GF-D8 (cell line): ENCODE measurements around the gene PRR13.
"Not testable (repeated sequence)": the region's sequence is repeated elsewhere in the genome, so short reads cannot be mapped to it uniquely, and the experiment has no call there.

Experiments used
- DNase-seq: peaks from one replicate; lab custom pipeline; 2025; lab: John Stamatoyannopoulos, UW

Gene PRR13

DNA sequence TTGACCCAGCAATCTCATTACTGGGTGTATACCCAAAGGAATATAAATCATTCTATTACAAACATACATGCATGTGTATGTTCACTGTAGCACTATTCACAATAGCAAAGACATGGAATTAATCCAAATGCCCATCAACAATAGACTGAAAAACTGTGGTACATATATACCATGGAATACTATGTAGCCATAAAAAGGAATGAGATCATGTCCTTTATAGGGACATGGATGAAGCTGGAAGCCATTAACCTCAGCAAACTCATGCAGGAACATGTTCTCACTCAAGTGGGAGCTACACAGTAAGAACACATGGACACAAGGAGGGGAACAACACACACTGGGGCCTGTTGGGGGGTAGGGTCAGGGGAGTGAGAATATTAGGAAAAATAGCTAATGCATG is 2.0 kb upstream of the PRR13 start:
- not testable (repeated sequence) for DNase-seq

DNA sequence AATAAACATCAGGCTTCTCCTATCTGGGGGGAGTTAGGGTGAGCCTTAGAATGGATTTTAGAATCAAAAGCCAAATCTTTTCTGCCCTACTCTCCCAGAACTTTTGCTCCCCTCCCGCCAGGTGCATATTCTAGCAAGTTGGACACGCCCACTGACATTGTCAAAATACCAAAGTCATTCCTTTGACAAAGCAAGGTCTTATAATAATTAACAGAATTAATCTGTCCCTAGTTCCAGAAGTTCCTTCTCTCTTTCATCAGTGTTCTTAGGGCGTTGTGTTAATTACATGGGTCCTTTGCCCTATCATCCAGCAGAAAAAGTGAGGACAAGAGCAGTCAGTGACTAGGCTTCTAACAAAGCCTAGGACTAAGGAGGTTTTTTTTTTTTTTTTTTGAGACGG is 2.4 kb downstream of the PRR13 start:
- no peak for DNase-seq

DNA sequence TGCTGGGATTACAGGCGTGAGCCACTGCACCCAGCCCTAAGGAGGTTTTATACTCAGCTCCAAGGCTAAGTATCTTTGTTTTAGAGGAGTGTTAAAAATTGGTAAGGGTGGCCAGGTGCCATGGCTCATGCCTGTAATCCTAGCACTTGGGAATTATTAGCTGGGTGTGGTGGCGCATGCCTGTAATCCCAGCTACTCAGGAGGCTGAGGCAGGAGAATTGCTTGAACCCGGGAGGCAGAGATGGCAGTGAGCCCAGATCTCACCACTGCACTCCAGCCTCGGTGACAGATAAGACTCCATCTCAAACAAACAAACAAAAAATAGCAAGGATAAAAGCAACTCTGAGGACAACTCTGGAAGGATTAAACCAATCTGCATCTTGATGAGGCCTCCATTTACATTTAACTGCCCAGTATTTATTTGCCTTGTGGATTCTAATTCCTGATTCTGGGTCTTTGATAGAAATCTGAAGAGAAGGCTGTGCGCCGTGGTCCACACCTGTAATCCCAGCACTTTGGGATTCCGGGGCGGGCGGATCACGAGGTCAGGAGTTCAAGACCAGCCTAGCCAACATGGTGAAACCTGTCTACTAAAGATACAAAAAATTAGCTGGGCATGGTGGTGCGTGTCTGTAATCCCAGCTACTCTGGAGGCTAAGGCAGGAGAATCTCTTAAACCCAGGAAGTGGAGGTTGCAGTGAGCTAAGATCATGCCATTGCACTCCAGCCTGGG is 3.2 kb downstream of the PRR13 start:
- not testable (repeated sequence) for DNase-seq

DNA sequence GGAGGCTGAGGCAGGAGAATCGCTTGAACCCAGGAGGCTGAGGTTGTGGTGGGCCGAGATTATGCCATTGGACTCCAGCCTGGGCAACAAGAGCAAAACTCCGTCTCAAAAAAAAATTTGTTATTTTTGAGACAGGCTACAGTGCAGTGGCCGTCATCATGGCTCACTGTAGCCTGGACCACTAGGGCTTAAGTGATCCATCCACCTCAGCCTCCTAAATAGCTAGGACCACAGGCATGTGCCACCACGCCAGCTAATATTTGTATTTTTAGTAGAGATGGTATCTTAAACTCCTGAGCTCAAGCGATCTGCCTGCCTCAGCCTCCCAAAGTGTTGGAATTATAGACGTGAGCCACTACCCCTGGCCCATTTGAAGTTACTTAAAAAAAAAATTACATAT is 9.4 kb downstream of the PRR13 start:
- DNase-seq, result no peak

DNA sequence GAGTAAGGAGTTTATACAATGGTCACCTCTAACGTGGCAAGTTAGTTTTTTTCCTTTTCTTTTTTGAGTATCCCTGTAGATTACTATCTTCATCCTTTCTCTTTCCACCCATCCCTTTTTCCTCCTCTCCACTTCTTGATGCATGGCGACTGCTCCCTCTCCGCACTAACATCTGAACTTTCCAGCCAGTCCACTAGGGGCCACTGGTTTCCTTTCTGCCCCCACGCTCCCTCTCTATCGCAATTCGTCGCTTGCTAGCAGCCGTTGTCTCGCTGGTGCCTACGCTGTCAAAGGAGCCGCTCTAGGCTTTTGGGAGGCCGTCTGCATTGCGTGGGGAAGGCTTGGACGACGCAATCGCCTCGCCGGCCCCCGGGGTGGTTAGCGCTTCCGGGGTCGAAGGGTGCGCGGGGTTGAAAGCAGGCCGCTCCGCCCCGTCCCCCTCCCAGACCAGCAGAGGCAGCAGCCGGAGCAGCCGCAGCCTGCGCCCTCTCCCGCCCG is 10.2 kb downstream of the PRR13 start, which contains the start of gene PCBP2:
Gene PCBP2 (plus strand): TSS at position 442 of the 498 bp plus-strand sequence. CDS start 2,699 bp downstream, outside the sequence.
- DNase-seq, result peak; percentile 97

DNA sequence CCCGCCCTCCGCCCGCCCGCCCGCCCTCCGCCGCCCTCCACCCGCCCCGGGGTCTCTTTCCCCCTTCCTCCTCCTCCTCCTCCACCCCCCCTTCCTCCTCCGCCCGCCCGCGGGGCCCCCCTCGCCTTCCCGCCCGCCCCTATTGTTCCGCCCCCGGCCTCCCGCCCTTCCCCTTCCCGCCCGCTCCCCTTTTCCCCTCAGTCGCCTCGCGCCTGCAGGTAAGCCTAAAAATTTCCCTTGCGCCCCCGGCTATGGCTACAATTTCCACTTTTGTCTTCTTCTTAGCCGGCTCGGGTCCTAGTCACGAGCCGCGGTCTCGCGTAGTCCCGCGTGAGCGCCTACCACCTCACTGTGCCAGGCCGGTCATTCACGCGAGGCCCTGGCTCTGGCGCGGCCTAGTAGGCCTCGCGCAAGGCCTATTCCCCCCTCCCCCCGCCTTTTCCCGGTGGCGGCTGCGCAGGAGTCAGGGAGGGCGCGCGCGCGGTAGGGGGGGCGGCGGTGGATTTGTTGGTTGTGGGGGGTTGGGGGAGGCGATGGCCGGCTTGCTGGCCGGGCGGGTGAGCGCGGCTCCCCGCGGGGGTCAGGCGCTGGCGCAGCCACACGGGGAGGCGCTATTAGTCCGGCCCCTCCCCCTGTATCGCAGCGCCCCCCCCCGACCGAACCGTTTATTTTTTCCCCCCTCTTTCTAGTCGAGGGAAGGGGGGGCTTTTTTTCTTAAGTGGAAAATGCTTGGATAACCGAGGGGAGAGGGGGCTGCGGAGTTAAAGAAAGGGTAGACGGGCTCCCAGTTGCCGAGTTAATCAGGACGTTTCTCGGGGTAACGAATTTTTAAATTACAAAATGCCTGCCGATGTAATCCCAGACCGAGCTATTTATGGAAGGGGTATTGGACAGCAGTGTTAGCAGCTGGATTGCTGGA is 10.9 kb downstream of the PRR13 start:
- DNase-seq, result peak; percentile 21

DNA sequence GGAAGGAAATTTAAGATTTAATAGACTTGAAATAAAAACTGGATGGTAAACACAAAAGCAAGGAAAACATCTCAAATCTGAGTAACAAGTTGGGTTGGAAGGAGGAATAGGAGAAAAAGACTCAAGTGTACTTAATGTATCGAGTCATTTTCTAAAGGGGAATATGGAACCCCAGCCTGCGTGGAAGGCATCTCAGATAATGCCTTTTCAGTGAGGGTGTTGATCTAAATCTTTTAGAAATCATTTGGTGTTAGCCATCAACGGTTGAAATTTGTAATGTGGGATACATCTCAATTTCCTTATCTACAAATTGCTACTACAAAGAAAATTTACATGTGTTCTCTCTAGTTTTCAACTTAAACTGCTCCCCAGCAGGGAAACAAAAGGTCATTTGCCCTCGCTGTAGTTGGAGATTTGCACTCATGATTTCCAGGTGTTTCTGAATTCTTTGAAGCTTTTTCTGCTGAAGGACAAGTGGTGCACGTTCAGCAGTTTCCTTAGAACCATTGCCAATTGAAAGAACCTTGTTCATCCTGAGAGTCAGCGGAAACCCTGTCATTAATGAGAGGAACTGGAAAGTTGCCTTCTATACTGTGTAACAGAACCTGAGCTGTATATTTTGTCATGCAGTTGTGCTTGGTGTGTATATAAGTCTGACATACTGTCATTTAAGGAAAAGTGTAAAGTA is 12.6 kb downstream of the PRR13 start:
- no peak for DNase-seq

DNA sequence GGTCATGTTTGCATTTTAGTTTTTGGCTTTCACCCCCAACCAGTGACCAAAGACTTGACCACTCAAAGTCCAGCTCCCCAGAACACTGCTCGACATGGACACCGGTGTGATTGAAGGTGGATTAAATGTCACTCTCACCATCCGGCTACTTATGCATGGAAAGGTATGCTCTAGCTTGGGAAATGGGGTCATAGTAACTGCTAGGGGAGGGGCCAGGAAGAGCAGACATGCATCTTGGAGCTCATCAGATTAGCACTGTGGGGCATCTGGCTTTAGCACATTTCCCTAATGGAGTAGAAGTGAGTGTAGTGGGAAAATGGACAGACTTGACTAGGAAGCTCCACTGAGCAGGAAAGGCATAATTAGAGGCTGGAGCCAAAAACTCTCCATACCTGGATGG is 13.2 kb downstream of the PRR13 start:
- no peak for DNase-seq

DNA sequence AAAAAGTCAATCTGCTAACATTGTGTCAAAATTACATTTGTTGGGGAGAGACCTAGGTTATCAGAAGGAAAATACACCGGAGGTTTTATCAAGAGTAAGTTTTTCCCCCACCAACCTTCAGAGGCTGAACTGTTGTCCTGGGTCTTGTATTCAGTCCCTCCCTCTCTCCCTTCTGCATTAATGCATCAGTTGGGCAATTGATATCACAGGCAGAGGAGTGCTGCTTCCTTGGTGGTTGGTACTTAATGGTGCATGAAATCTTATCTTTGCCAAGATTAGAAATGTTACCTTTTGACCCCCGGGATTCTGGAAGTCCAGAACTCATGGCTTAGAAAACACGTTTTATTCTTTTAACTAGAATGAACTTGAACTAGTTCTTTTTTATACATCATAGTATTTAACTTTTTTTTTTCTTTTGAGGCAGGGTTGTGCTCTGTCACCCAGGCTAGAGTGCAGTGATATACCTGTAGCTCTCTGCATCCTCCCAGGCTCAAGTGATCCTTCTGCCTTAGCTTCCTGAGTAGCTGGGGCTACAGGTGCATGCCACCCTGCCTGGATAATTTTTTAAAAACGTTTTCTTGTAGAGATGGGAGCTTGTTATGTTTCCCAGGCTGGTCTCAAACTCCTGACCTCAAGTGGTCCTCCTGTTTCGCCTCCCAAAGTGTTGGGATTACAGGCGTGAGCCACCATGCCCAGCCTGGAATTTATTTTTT is 15.3 kb downstream of the PRR13 start:
- DNase-seq, result no peak

DNA sequence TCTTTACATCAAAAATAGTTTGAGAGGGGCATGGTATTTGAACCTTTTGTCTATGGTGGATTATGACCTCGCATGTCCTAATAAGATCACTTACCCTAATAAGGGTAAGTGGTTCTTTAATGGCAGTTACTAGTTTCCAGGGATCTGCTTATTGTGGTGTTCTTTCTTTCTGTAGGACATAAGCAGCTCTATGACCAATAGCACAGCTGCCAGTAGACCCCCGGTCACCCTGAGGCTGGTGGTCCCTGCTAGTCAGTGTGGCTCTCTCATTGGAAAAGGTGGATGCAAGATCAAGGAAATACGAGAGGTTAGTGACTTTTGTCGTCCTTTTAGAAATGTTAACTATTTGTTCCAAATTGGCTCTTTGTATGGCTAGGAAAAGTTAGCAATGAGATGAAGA is 17.6 kb downstream of the PRR13 start:
- DNase-seq, result no peak

DNA sequence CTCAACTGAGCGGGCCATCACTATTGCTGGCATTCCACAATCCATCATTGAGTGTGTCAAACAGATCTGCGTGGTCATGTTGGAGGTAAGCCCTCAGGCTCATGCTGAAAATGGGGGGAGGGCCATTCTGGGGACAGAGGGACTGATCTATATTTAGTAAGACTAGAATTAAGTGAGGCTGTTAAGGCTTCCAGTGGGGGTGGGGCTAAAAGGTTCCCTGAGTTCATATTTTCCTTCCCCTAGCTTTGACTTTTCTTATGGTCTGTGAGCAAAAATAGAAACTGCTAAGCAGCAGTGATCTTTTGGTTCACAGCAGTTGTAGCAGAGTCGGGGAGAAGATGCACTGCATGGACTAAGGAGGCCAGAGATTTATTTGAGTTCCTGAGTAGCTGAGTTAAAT is 19.5 kb downstream of the PRR13 start:
- no peak for DNase-seq

DNA sequence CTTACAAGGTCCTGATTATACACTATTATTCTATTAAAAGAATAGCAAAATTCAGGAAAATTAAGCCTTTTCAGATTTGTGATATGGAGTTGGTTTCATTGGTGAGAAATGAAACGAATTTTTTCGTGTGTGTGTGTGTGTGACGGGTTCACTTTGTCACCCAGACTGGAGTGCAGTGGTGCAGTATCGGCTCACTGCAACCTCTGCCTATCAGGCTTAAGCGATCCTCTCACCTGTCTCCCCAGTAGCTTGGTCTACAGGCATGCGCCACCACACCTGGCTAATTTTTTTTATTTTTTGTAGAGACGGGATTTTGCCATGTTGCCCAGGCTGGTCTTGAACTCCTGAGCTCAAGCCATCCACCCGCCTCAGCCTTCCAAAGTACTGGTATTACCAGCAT is 20.1 kb downstream of the PRR13 start:
- no peak for DNase-seq

DNA sequence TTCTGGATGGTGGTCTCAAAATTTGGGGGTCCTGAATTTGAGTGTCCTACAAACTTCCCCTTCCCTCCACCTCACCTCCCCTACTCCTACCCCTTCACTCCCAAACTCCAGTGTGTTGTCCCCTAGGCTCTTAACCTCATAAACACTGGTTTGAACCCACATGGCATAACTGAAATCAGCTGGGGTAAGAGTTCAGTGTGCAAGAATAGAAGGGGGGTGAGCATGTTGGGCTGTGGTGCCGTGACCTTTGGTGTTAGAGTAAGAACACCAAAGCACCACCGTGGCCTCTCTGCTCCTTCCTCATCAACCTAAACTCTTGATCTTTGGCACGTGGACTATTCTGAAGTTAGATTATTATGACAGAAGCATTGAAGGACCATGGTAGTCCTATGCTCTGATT is 21.4 kb downstream of the PRR13 start:
- DNase-seq, result no peak

DNA sequence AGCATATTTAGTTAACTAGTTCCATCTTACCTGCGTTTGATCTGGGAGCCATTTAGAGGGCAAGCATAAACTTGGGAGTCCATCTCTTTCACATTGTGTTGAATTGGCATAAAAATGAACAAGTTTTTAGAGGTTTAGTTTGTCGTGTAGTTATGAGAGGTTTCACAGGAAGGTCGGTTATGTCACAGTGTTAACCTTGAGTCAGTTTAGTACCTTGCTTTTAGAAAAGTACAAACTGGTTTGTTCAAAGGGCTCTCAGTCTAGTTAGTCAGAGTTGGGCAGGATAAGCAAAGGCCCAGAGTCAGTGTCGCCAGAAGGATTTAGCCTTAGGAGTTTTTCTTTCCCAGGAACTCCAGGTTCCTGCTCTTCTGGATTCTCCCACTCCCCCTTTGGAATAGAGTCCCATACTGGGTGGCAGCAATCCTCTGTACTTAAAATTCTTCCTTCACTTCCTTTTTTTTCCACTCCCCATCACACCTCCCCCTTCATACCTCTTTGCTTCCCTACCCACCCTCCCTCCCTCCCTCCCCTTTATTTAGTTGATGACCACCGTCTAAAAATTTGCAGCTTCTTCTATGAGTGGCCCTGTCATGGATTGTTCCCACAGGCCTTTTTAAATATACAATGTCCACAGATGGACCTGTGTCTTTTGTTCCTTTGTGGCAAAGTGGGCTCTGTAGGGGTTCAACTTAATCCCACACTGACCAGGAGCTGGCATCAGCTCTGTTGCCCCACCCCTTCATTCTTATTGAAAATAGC is 22.4 kb downstream of the PRR13 start:
- no peak for DNase-seq

DNA sequence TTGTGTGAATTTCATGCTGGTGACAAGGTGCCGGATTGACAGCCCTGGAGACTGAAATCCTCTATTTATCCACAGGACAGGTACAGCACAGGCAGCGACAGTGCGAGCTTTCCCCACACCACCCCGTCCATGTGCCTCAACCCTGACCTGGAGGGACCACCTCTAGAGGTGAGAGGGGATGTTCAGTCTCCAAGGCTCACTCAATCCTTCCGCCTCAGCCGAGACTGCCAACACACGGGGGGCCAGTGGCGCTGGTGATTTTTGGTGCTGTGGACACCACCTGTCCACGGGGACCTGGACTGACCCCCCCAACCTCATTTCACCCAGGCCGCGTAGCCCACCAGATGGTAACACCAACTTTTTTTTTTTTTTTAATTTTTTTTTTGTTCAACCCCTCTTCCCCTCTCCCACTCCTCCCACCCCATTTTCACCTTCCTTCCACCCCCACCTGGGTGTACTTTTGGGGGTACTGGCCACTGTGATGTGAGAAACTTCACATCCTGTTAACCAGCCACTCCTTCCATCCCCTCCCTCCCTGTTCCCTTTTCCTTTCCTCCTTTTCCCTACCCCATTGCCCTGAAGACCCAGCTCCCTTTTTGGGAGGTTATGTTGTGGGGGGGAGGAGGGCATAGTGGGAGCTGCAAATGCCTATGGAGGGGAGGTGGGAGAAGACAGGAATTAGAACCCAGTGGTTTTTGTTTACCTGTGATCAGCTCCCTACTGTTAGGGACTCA is 23.3 kb downstream of the PRR13 start:
- no peak for DNase-seq

DNA sequence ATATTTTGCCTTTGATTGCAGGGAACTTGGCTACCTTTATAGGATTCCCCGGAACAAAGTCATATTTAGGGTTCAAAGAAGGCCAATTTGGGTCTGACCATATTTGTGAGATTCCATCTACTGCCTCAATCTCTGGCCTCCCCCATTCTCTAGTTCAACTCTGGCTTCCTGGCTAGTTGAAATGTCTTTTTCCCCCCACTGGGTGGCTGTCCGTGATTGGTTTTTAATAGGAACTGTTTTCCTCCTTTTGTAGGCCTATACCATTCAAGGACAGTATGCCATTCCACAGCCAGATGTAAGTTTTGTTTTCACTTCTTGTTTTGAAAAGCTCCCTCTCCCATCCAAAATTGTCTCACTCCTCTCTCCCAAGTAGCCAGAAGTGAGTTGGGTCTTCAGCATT is 24.1 kb downstream of the PRR13 start:
- DNase-seq, result no peak

DNA sequence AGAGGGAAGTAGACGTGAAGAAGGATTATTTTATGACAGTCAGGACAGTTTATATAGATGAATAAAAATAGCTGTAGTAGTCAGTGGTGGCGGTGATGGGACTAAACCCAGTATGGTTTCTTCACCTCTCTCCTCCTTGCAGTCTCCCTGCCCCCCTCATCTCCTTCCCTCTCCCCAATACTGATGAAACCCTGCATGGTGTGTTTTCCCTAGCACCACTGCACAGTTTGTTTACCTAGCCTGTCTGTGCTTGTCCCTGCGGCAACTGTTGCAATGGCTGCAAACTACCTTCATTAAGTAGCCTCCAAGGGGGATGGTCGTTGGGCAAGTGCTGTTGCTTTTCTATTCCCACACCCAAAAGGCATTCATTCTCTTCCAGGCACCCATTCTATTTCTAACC is 25.1 kb downstream of the PRR13 start:
- DNase-seq, result no peak

DNA sequence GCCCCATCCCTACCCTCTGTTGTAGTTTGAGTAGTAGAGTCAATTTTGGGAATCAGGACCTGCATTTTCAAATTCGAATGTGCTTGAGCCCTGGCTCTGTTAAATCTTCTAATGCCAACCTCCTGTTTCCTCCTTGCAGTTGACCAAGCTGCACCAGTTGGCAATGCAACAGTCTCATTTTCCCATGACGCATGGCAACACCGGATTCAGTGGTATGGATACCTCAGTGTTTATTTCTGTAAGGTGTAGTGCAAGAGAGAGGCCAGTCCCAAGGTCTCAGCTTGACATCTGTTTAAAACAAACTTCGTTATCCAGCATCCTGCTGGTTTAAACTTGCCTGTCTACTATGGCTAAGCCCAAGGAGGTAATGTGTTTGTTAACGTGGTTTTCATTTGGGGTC is 25.5 kb downstream of the PRR13 start:
- no peak for DNase-seq

DNA sequence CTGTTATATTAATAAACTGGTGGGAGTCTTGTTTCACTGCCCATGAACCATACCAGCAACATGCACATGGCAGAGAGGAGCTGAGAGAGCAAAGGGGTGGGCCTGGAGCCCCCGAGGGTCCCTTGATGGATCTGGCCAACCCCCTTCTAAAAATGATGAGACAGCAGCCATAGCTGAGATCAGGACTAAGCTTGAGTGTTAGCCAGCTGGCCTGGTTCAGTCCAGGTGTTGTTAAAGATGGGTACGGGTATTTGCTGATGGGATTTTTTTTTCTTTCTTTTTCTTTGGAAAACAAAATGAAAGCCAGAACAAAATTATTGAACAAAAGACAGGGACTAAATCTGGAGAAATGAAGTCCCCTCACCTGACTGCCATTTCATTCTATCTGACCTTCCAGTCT is 26.3 kb downstream of the PRR13 start:
- no peak for DNase-seq

DNA sequence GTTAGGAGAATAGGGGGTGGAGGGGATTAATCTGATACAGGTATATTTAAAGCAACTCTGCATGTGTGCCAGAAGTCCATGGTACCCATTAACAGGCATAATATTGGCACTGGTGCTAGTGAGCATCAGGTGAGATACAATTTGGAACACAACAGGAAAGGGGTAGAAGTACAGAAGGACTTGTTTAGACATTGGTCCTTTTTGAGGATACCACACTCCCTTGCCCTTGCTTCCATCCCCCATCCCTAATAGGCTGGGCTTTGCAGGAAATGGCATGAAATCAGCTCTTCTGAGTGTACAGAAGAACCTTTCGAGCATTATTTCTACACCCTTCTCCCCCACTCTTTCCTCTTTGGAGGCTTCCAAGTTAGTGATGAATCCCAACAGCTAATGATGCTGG is 26.7 kb downstream of the PRR13 start:
- DNase-seq, result no peak
